Activated CD8-positive, alpha-beta memory T cell treated with anti-CD3 and anti-CD28 coated beads for 1 hour (primary cell): ENCODE results near the gene UPK3BL1.
"Not testable (repeated sequence)": the region's sequence is repeated elsewhere in the genome, so short reads cannot be mapped to it uniquely, and the experiment has no call there.

Experiments used
- DNase-seq, 2 donors: peaks; one replicate each; pipeline ENCODE4 v3.0.0-alpha.2; 2020; ENCODE audit warnings: low read depth in 1 of 2; ENCODE audit errors: extremely low read depth in 1 of 2

The UPK3BL1 gene, protein sequence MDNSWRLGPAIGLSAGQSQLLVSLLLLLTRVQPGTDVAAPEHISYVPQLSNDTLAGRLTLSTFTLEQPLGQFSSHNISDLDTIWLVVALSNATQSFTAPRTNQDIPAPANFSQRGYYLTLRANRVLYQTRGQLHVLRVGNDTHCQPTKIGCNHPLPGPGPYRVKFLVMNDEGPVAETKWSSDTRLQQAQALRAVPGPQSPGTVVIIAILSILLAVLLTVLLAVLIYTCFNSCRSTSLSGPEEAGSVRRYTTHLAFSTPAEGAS

DNA sequence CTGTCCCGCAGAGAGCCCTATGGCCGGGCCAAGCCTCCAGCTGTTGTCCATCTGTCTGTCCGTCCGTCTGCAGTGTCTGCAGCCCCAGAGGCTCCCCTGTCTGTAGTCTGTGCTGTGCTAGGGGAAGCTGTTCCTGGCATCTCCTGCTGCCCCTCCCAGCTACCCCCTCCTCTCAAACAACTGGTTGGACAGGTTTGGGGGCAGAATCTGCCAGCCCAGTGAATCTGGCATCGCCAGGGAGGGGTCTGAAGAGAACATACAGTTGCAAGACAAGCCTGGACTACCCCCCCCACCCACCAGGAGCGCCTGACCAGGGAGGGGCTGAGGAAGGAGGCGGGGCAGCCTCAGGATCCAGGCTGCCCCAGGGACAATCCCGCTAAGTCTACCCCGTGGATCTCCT lies at the start of gene UPK3BL1:
Gene UPK3BL1 (minus strand): TSS at position 101 of the 400 bp plus-strand sequence. CDS start 50 bp downstream, at position 51.
- not testable (repeated sequence) for DNase-seq

DNA sequence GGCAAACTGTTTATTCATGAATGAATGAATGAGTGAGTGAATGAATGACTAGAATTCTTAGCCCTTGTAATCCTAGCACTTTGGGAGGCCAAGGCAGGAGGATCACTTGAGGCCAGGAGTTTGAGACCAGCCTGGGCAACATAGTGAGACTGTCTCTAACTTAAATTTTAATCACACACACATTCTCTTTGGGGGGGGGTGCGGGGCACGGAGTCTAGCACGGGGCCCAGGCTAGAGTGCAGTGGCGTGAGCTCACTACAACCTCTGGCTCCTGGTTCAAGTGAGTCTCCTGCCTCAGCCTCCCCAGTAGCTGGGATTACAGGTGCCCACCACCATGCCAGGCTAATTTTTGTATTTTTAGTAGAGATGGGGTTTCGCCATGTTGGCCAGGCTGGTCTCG lies 48.0 kb upstream of the UPK3BL1 start:
- not testable (repeated sequence) for DNase-seq

DNA sequence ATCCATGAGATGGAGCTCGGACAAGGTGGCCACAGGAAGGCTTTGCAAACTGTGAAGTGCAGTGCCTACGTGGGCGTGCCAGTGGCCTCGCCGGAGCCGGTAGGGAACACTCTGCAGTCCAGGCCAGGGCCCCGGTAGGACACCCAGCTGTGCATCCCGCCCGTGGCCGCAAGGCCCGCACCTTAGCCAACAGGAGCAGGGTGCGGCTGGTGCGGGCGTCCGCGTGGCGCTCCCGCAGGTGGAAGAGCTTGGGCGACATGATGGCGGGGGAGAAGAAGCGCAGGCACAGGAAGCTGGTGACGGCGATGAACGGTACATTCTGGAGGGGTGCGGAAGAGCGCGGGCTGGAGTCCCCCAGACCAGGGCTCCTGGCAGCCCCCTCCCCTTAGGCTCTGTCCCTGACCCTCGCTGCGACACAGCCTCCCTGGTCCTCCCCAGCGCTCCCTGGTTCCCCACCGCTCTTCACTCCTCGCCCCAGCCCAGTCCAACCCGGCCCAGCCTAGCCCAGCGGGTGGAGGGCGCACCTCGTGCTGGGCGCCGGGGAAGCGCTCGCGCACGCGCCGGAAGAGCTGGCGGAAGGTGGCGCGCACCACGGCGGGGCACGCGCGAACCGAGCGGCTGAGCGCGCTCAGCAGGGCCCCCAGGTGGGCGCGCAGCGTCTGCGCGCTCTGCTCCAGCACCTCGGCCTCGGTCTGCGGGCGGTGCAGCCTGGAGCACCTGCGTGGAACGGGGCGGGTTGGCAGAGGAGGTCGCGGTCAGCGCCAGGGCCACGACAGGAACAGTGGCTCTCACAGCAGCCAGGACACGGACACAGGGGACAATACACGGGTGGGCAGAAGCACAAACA lies 47.1 kb upstream of the UPK3BL1 start:
- DNase-seq = not testable (repeated sequence)

DNA sequence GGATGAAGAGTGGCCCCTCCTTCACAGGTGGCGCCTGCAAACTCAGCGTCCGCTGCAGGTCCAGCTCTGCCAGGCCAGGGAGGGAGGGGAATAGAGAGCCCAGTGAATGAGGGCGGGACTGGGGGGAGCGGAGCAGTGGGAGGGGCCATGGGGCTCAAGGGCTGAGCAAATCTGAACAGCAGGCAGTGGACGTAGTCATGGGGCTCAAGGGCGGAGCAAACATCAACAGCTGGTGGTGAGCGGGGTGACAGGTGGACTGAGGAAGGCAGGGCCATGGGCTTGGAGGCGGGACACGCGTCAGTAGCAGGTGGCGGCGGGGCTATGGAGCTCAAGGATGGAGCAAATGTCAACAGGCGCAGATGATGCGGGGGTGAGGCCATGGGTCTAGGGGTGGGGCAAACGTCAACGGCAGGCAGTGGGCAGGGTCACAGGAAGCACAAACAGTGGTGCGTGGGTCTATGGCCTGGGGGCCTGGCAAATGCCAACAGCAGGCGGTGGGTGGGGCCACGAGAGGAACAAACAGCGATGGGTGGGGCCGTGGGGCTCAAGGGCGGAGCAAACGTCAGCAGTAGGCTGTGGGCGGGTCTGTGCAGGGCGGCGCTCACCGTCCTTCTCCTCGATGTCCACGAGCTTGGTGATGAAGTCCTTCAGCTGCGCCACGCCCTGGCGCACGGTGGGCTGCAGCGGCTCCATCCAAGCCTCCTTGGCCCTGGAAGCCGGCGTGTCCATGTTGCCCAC lies 45.9 kb upstream of the UPK3BL1 start:
- DNase-seq = not testable (repeated sequence)

DNA sequence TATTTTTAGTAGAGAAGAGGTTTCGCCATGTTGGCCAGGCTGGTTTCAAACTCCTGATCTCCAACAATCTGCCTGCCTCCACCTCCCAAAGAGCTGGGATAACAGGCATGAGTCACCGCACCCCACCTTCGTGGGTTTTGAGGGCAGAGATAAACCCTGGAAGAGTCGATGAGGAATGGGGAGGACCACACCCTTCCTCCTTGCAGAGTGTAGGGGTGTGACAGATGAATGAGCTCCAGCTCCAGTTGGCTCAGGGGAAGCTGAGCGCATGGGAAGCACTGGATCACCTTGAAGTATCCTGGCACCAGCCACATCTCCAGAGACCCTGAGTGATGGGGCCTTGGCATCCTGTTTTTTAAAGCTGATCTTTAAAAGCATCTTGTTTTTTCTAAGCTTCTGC lies 40.0 kb upstream of the UPK3BL1 start:
- DNase-seq = not testable (repeated sequence)

DNA sequence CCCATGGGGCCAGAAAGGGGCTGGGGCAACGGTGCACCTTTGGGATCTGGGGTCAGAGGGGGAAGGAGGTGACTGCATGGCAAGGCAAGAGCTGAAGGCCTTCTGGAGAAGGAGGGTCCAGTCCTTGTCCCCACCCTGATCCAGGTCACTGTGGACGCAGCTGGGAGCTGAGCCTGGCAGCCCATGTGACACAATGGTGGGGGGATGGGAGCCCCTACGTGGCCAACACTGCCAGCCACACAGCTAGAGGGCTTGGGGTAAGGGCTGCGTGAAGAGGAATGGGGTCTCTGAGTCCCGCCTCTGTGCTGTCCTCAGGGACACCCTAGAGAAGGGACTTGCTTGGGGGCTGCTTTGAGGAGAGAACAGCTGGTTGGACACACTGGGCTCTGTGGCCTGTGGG lies 38.2 kb upstream of the UPK3BL1 start:
- DNase-seq = not testable (repeated sequence)

DNA sequence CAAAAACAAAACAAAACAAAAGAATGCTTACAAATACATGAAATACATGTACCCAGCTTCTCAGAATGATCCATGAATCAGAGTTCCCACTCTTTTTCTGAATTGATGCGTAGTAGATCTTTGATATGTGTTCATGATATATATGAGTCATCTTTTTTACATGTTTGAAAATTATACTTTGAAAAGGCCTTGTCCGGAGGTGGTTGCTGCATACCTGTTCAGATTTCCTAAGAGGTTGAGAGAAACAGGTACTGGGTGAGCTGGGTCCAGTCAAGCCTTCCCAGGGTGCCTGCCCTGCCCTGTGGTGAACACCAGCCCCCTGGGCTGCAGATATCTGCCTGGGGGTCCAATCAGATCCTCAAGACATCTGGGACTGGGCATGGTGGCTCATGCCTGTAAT lies 33.0 kb upstream of the UPK3BL1 start:
- not testable (repeated sequence) for DNase-seq

DNA sequence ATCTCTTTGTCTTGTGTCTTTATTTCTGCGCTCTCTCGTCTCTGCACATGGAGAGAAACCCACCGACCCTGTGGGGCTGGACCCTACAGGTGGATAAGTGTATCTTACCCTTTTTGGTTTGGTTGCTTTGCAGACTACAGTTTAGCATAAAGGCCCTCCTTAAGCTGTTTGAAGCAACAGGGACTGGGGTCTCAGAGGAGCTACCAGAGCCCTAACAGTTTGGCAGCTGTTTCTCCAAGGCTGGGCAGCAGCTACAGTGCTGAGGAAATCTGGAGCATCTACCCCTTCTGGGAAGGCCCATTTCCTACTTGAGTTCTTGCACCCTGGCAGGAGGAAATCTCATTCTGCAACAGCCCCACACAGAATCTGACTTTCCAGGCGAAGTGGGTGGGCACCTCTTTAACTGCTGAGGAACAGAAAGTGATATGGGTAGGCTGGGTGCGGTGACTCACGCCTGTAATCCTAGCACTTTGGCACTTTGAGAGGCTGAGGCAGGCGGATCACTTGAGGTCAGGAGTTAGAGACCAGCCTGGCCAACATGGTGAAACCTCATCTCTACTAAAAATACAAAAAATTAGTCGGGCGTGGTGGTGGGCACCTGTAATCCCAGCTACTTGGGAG lies 31.0 kb upstream of the UPK3BL1 start:
- not testable (repeated sequence) for DNase-seq

DNA sequence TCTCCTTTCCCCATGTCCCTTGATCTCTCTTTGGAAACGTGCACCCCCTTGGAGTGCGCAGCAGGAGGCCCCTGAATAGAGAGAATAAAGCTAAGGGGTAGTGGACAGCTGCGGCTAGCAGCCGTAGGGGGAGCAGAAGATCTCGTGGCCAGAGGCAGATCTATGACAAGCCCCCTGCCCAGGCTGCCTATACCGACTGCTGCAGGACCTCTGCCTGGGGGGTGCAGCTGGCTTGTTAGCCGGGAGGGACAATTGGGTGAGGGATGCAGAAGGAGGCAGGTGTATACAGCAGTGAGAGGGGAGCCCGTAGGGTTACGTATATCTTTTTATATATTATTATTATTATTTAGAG lies 29.3 kb upstream of the UPK3BL1 start:
- not testable (repeated sequence) for DNase-seq

DNA sequence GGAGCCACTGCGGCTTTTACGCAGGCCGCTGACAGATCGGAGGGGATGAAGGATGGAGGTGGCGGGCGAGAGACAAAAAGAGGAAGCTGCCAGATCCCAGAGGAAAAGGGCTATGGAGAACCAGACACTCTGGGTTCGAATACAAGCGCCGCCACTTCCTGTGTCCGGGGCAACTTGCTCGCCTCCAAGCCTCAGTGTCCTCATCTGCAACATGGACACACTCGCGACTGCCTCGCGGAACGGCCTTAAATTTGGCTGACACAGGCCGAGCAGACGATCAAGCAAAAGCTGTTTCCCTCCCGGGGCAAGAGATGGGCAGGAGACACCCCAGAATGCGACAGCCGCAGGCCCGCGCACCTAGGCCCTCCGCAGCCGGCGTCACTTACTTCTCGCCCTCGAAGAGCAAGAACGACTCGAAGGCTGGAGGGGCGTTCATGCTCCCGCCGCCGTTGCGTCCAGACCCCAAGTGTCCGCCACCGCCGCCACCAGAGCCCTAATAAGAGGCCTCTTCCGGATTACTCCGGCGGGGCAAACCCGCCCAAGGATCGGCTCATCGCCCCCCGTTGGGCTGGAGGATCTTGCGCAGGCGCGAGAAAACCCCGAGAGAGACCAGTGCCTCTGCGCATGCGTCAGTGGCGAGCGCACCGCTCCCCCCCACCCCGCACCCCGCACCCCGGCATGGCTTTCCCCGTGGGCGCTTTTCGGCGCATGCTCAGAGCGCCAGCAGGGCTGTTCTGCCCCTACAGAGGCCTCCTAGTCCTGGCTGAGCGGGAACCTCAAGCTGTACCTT lies 28.8 kb upstream of the UPK3BL1 start, which contains the start of gene POLR2J2:
Gene POLR2J2 (minus strand): TSS at position 498 of the 790 bp plus-strand sequence. CDS start 62 bp downstream, at position 436.
- not testable (repeated sequence) for DNase-seq

DNA sequence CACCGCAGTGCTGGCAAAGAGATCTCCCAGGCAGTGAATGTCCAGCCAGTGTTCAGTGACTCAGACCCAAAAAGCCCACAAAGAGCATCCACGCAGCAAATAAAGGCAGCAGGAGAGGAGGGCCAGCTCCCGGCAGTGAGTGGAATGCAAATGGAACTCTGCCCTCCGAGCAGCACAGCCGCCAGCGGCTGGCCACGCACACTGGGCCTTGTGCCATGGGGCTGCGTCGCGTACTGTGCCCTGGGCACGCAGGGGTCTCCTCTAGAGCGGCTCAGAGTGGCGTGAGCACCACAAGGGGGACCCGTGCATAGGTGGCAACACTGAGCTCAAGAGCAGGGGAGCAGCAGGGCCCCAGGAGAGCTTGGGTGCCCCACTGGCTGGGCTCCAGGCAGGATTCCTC lies 24.9 kb upstream of the UPK3BL1 start:
- DNase-seq = not testable (repeated sequence)

DNA sequence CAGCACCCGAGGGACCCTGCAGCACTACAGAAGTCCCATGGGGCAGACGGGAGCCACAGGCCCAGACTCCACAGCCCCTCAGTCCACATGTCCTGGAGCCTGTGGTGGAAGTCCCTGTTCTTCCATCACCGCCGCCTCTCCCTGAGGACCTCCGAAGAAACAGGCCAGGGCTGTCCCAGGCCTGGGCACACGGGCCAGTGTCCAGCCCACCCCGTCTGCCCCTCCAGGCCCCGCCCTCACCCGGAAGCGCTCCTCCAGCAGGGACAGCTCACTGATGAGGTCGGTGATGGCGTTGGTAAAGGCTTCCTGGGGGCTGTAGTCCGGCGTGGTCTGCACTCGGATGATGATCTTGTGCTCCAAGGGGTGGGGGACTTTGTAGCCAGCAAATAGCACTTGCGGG lies 24.3 kb upstream of the UPK3BL1 start:
- DNase-seq = not testable (repeated sequence)

DNA sequence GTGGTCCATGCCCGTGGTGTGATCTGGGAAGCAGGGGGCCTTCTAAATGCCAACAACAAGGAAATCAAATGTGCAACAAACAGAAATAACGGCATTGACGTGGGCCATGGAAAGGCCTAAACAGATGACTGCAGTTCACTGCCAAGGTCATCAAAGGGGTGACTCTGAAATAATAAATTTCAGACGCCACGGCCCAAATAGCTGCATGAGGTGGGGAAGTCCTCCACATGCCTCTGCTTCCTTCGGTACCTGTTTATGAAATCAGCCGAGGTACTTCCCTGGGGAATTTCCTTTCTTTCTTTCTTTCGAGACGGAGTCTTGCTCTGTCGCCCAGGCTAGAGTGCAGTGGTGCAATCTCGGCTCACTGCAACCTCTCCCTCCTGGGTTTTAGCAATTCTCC lies 22.2 kb upstream of the UPK3BL1 start:
- not testable (repeated sequence) for DNase-seq

DNA sequence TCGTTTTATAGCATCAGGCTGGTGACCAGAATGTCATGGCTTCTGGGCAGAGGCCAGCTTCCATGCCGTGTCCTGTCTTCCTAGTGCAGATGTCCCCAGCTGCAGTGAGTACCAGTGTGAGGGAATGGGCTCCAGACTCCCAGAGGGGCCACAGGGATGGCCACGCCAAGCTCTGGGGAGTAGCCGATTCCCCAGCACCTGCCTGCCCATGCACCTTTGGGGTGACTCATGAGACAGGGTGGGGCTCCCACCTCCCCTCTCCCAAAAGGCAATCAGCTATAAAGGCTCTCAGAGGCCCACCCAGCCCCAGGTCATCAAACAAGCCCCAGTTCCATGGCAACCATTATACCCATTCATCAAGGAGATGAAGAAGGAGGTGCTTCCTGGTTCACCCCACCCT lies 7.3 kb upstream of the UPK3BL1 start, which contains the start of gene SPDYE2B:
Gene SPDYE2B (plus strand): TSS at position 396 of the 400 bp plus-strand sequence. CDS start 2,030 bp downstream, outside the sequence.
- DNase-seq = not testable (repeated sequence)

DNA sequence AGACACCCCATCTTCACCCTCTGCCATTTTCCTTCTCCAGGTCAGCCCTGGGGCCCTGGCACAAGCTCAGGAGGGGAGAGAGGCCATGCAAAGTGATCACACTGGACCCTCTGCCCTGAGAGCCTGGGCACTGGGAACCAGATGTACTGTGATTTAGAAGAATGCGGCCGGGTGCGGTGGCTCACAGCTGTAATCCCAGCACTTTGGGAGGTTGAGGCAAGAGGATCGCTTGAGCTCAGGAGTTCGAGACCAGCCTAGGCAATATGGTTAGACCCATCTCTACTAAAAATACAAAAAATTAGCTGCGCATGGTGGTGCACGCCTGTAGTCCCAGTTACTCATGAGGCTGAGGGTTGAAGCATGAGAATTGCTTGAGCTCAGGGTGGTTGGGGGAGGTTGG lies 5.2 kb upstream of the UPK3BL1 start:
- not testable (repeated sequence) for DNase-seq

DNA sequence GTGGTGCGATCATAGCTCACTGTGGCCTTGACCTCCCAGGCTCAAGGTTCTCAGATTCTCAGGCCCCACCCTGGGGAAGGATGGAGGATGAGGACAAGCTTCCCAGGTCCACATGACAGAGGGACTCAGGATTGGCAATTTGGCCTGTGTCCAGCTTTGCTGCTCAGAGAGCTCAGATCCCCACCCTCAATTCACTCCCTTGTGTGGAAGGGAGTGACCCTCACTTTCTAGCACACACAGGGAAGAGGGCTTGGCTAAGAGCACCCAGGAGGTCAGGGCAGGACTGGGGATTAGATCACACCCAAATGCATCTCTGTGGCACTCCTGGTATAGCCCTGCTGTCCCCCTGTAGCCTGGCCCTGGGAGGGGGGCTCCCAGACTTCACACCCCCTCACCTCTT lies 813 bp upstream of the UPK3BL1 start:
- DNase-seq = not testable (repeated sequence)

DNA sequence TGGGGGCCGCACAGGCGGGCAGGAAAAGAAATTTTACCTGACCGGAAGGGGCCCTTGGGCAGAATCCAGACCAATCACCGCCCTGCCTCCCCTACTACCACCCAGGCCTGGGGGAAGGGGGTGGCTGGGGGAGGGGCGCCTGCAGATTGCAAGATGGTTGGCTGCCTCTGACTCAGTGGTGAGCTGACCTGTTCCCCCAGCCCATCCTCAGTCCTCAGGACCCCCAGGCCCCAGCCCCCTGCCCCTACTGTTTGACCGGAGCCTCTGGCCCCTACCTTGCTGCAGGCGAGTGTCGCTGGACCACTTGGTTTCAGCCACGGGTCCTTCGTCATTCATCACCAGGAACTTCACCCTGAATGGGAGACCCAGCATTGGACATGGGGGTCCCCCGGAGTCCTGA lies 3.7 kb downstream of the UPK3BL1 start:
- DNase-seq = not testable (repeated sequence)

DNA sequence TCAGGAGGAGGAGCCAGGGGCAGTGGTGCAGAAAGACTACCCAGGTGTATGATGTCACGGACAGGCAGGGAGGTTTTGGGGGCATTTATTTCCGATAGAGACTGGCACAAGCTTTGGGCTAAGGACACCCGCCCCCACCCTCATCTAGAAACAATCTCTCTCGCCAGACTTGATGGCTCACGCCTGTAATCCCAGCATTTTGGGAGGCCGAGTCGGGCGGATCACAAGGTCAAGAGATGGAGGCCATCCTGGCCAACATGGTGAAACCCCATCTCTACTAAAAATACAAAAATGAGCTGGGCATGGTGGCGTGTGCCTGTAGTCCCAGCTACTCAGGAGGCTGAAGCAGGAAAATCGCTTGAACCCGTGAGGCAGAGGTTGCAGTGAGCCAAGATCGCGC lies 5.6 kb downstream of the UPK3BL1 start:
- not testable (repeated sequence) for DNase-seq

DNA sequence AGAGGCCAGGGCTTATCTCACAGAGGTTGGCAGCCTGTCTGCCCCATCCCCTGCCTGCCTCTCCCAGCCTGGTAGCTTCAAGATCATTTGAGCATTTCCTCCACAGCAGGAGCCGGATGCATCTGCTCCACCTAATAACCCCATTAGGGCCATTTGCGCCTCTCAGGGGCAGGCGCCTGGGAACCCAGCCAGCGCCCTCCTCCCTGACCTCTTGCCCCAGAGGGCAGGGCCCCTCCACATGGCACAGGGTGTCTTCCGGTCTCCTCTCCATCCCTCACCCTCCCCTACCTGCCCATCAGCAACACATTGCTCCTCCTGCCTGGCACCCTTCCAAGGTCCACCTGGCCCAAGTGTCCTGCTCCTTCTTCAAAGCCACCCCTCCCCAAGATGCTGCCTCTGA lies 7.2 kb downstream of the UPK3BL1 start:
- not testable (repeated sequence) for DNase-seq

DNA sequence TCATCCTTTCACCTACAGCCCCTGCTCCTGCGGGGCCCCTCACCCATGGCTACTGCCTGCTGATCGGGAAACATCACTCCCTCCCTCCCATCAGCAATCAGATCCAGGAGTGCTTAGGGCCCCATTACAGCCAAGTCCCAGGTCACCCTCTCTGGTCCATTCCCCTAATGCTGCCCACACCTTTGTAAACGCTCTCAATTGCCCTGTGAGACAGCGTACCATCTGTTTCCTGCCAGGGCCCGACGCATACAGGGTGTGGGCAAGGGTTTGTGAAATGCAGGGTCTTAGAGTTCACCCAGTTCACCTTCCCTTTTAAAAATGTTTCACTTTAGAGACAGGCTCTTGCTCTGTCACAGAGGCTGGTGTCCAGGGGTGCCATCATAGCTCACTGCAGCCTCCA lies 8.3 kb downstream of the UPK3BL1 start:
- not testable (repeated sequence) for DNase-seq
